Measurements from ENCODE around the gene CYRIA.

GRCh38 chr2:16625201-16625729, 40.4 kb downstream of the CYRIA start:
- no peak for TF ChIP-seq POLR2A (IDR thresholded peaks at IDR 0.05)
- TF ChIP-seq, protein P1, sequence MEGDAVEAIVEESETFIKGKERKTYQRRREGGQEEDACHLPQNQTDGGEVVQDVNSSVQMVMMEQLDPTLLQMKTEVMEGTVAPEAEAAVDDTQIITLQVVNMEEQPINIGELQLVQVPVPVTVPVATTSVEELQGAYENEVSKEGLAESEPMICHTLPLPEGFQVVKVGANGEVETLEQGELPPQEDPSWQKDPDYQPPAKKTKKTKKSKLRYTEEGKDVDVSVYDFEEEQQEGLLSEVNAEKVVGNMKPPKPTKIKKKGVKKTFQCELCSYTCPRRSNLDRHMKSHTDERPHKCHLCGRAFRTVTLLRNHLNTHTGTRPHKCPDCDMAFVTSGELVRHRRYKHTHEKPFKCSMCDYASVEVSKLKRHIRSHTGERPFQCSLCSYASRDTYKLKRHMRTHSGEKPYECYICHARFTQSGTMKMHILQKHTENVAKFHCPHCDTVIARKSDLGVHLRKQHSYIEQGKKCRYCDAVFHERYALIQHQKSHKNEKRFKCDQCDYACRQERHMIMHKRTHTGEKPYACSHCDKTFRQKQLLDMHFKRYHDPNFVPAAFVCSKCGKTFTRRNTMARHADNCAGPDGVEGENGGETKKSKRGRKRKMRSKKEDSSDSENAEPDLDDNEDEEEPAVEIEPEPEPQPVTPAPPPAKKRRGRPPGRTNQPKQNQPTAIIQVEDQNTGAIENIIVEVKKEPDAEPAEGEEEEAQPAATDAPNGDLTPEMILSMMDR (IDR thresholded peaks at IDR 0.05) = no peak
